H9 (cell line): ENCODE data around the gene PDLIM7. TPM values are rescaled to one million over a fixed set of nuclear protein-coding genes. Genes with fewer than 3 reads are reported as not detected.
A peak's percentile ranks its signal among the peaks of the same experiment; 100 is the strongest.
"Not testable (repeated sequence)": the region's sequence is repeated elsewhere in the genome, so short reads cannot be mapped to it uniquely, and the experiment has no call there.

Experiments used
- DNase-seq: peaks from one replicate; pipeline ENCODE4 v3.0.0-alpha.2; 2017
- H2AFZ ChIP-seq: one replicate; pipeline ENCODE4 v1.6.1; 2013; ENCODE audit warnings: mild to moderate bottlenecking, low read length, control low read depth, moderate library complexity
- H2AK5ac ChIP-seq: 2 replicates; pipeline ENCODE4 v1.6.1; 2013; ENCODE audit warnings: low read length, control low read depth, mixed read lengths; ENCODE audit not compliant: insufficient read length
- H2BK120ac ChIP-seq: one replicate; pipeline ENCODE4 v1.6.1; 2013; ENCODE audit warnings: low read depth, mild to moderate bottlenecking, low read length, control low read depth, inconsistent platforms; ENCODE audit not compliant: poor library complexity, severe bottlenecking
- H2BK12ac ChIP-seq: 2 replicates; pipeline ENCODE4 v1.6.1; 2013; ENCODE audit warnings: low read length, control low read depth, mixed read lengths, low read depth; ENCODE audit not compliant: insufficient read length
- H2BK15ac ChIP-seq: 2 replicates; pipeline ENCODE4 v1.6.1; 2013; ENCODE audit warnings: low read depth, low read length, control low read depth
- H2BK20ac ChIP-seq: one replicate; pipeline ENCODE4 v1.6.1; 2013; ENCODE audit warnings: low read depth, mild to moderate bottlenecking, low read length, control low read depth, inconsistent platforms; ENCODE audit not compliant: poor library complexity, severe bottlenecking
- H2BK5ac ChIP-seq: 2 replicates; pipeline ENCODE4 v1.6.1; 2013; ENCODE audit warnings: low read length, control low read depth, mixed read lengths; ENCODE audit not compliant: insufficient read length
- H3K14ac ChIP-seq: 2 replicates; pipeline ENCODE4 v1.6.1; 2013; ENCODE audit warnings: low read length, control low read depth; ENCODE audit not compliant: insufficient read depth
- H3K18ac ChIP-seq: 2 replicates; pipeline ENCODE4 v1.6.1; 2013; ENCODE audit warnings: low read depth, mild to moderate bottlenecking, mixed read lengths, low read length, control low read depth; ENCODE audit not compliant: insufficient read length
- H3K23ac ChIP-seq: 2 replicates; pipeline ENCODE4 v1.6.1; 2013; ENCODE audit warnings: low read length, control low read depth, mixed read lengths, low read depth; ENCODE audit not compliant: insufficient read length
- H3K23me2 ChIP-seq: 2 replicates; pipeline ENCODE4 v1.6.1; 2013; ENCODE audit warnings: low read depth, mild to moderate bottlenecking, mixed read lengths, low read length, control low read depth; ENCODE audit not compliant: insufficient read length, poor library complexity, severe bottlenecking
- H3K27ac ChIP-seq: 2 replicates; pipeline ENCODE4 v1.5.1; 2013; ENCODE audit warnings: low read length, control low read depth, mixed read lengths, low read depth; ENCODE audit not compliant: insufficient read length
- H3K27me3 ChIP-seq: 2 replicates; pipeline ENCODE4 v1.6.1; 2013; ENCODE audit warnings: low read length, control low read depth, inconsistent platforms; ENCODE audit not compliant: insufficient read depth
- H3K4ac ChIP-seq: 2 replicates; pipeline ENCODE4 v1.6.1; 2013; ENCODE audit warnings: low read depth, mild to moderate bottlenecking, control low read depth, inconsistent platforms, low read length, moderate library complexity
- H3K4me1 ChIP-seq: 2 replicates; pipeline ENCODE4 v1.6.1; 2013; ENCODE audit warnings: low read length, control low read depth, inconsistent platforms; ENCODE audit not compliant: insufficient read depth
- H3K4me2 ChIP-seq: 2 replicates; pipeline ENCODE4 v1.6.1; 2013; ENCODE audit warnings: low read length, control low read depth, mixed read lengths; ENCODE audit not compliant: insufficient read length, insufficient read depth
- H3K56ac ChIP-seq: 2 replicates; pipeline ENCODE4 v1.6.1; 2013; ENCODE audit warnings: low read depth, mild to moderate bottlenecking, mixed read lengths, low read length, control low read depth; ENCODE audit not compliant: insufficient read length
- H3K79me1 ChIP-seq: 2 replicates; pipeline ENCODE4 v1.6.1; 2013; ENCODE audit warnings: low read depth, mild to moderate bottlenecking, moderate library complexity, low read length, control low read depth, inconsistent platforms; ENCODE audit not compliant: insufficient read depth, poor library complexity, severe bottlenecking
- H3K79me2 ChIP-seq: 2 replicates; pipeline ENCODE4 v1.6.1; 2013; ENCODE audit warnings: low read length, control low read depth, inconsistent platforms; ENCODE audit not compliant: insufficient read depth
- H3K9ac ChIP-seq: 2 replicates; pipeline ENCODE4 v1.6.1; 2013; ENCODE audit warnings: low read length, control low read depth, mixed read lengths; ENCODE audit not compliant: insufficient read length; ENCODE audit errors: extremely low read depth
- H3K9me3 ChIP-seq: one replicate; pipeline ENCODE4 v1.6.1; 2013; ENCODE audit warnings: low read depth, low read length, inconsistent platforms; ENCODE audit not compliant: control insufficient read depth
- H3T11ph ChIP-seq: one replicate; pipeline ENCODE4 v1.6.1; 2013; ENCODE audit warnings: mild to moderate bottlenecking, low read length, control low read depth, inconsistent platforms
- H4K20me1 ChIP-seq: one replicate; pipeline ENCODE4 v1.6.1; 2013; ENCODE audit not compliant: control insufficient read depth, insufficient read length, insufficient read depth
- H4K5ac ChIP-seq: 2 replicates; pipeline ENCODE4 v1.6.1; 2013; ENCODE audit warnings: low read depth, mild to moderate bottlenecking, mixed read lengths, low read length, control low read depth; ENCODE audit not compliant: insufficient read length
- H4K8ac ChIP-seq: replicated peaks from 2 replicates; pipeline ENCODE4 v1.6.1; 2013; ENCODE audit warnings: low read length, control low read depth, mixed read lengths, low read depth; ENCODE audit not compliant: insufficient read length
- H4K91ac ChIP-seq: 2 replicates; pipeline ENCODE4 v1.6.1; 2013; ENCODE audit warnings: low read depth, mild to moderate bottlenecking, moderate library complexity, mixed read lengths, low read length, control low read depth; ENCODE audit not compliant: insufficient read length
- H3K27ac Mint-ChIP-seq, 3 experiments: 2 replicates in 2 of 3; 3 replicates in 1 of 3; pipeline ENCODE4 v1.8.0; 2020 to 2021; ENCODE audit warnings: mixed read lengths in 3 of 3, mild to moderate bottlenecking in 1 of 3, moderate library complexity in 1 of 3
- H3K27me3 Mint-ChIP-seq: 2 replicates; pipeline ENCODE4 v1.8.0; 2021; ENCODE audit warnings: low read depth, mild to moderate bottlenecking, moderate library complexity, mixed read lengths
- H3K36me3 Mint-ChIP-seq, 3 experiments: 2 replicates in 2 of 3; 3 replicates in 1 of 3; pipeline ENCODE4 v1.8.0; 2020 to 2021; ENCODE audit warnings: low read depth in 3 of 3, mixed read lengths in 3 of 3; ENCODE audit not compliant: insufficient read depth in 1 of 3
- H3K4me1 Mint-ChIP-seq, 2 experiments: 2 replicates each; pipeline ENCODE4 v1.8.0; 2020; ENCODE audit warnings: mixed read lengths in 2 of 2
- H3K4me3 Mint-ChIP-seq, 2 experiments: 2 replicates in 1 of 2; 3 replicates in 1 of 2; pipeline ENCODE4 v1.8.0; 2020 to 2021; ENCODE audit warnings: mild to moderate bottlenecking in 2 of 2, mixed read lengths in 2 of 2, moderate library complexity in 1 of 2
- H3K9me3 Mint-ChIP-seq, 2 experiments: 2 replicates in 1 of 2; 3 replicates in 1 of 2; pipeline ENCODE4 v1.8.0; 2020; ENCODE audit warnings: mild to moderate bottlenecking in 2 of 2, mixed read lengths in 2 of 2, moderate library complexity in 1 of 2
- WGBS: extraction: QIAGEN DNeasy Blood & Tissue Kit; methylation state at CpG from one replicate; pipeline ENCODE4 v1.1.7; 2013; ENCODE audit warnings: missing lambda C conversion rate, low lambda C conversion rate, mixed read lengths; ENCODE audit not compliant: insufficient read length; ENCODE audit errors: extremely low coverage; 5-methylcytosine and 5-hydroxymethylcytosine counted together
- total RNA-seq: library from RNA; stranded (reverse); gene quantifications from 2 replicates; pipeline ENCODE4 v1.2.1, GENCODE V29; 2021
- TF ChIP-seq, protein P1 (sequence below): fragments of 200-600 bp; sonication (generic); conservative IDR thresholded peaks from 3 replicates; pipeline ENCODE4 v1.8.0; 2021; ENCODE audit warnings: antibody characterized with exemption, mild to moderate bottlenecking

PDLIM7 gene
- total RNA-seq, 1 experiment from 2014 or later, result 137 TPM

DNA sequence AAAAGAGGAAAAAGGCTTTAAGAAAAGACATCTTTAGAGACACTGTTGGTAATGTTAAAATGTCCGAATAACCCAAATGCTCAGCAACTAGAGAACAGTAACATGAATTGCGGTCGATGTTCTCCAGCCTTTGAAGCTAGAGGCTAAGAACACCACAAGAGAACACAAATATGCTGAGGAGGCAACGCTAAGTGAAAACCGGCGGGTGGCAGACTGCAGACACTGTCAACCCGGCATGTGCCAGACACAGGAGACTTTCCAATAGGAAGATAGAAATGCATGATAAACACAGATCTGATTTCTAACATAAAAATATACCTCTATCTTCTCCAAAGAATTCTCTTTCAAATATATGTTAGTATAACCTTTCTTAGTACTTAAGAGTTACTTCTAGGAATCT lies 37.7 kb upstream of the PDLIM7 start:
- Histone ChIP-seq H2BK120ac (no peak overlapping the region), H3K4me1 (no peaks in the 10 kb centered on the region), H3K9me3 (no peaks in the 10 kb centered on the region), H3K4me2 (no peak overlapping the region), H4K20me1 (no peaks in the 10 kb centered on the region), H3K23ac (no peak overlapping the region), H4K5ac (no peak overlapping the region), H3K56ac (no peak overlapping the region), H4K8ac (no peak overlapping the region), H3K27me3 (no peaks in the 10 kb centered on the region), H3K79me1 (no peaks in the 10 kb centered on the region), H3T11ph (no peak overlapping the region), H3K27ac (no peak overlapping the region), H2BK20ac (no peak overlapping the region), H3K14ac (no peak overlapping the region), H3K23me2 (no peaks in the 10 kb centered on the region), H4K91ac (no peak overlapping the region), H3K9ac (no peak overlapping the region), H2AK5ac (no peak overlapping the region), H2BK15ac (no peak overlapping the region), H3K79me2 (no peaks in the 10 kb centered on the region), H3K18ac (no peak overlapping the region), H2BK5ac (no peak overlapping the region), H2BK12ac (no peak overlapping the region), H3K4ac (no peak overlapping the region), H2AFZ (no peak overlapping the region)
- TF ChIP-seq, protein P1, sequence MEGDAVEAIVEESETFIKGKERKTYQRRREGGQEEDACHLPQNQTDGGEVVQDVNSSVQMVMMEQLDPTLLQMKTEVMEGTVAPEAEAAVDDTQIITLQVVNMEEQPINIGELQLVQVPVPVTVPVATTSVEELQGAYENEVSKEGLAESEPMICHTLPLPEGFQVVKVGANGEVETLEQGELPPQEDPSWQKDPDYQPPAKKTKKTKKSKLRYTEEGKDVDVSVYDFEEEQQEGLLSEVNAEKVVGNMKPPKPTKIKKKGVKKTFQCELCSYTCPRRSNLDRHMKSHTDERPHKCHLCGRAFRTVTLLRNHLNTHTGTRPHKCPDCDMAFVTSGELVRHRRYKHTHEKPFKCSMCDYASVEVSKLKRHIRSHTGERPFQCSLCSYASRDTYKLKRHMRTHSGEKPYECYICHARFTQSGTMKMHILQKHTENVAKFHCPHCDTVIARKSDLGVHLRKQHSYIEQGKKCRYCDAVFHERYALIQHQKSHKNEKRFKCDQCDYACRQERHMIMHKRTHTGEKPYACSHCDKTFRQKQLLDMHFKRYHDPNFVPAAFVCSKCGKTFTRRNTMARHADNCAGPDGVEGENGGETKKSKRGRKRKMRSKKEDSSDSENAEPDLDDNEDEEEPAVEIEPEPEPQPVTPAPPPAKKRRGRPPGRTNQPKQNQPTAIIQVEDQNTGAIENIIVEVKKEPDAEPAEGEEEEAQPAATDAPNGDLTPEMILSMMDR, result no peak
- Mint-ChIP-seq H3K36me3 (peaks cover 29 to 68% (median 57%) of the 10 kb centered on the region in 3 experiments; a peak in 6 of 7 replicates), H3K9me3 (no peaks in the 10 kb centered on the region), H3K27me3 (no peaks in the 10 kb centered on the region), H3K4me1 (no peaks in the 10 kb centered on the region), H3K27ac (no peak overlapping the region; a peak in 1 of 7 replicates), H3K4me3 (no peak overlapping the region)
- DNase-seq, result no peak
- no CpG with 5 or more reads among the region's 7 CpGs for WGBS

DNA sequence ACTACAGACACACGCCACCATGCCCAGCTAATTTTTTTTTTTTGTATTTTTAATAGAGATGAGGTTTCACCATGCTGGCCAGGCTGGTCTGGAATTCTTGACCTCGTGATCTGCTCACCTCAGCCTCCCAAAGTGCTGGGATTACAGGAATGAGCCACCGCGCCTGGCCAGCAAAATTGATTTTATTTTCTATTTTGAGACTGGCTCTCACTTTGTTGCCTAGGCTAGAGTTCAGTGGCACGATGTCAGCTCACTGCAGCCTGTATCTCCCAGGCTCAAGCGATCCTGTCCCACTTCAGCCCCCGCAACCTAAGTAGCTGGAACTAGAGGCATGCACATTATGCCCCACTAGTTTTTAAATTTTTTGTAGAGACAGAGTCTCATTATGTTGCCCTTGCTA lies 37.0 kb upstream of the PDLIM7 start:
- not testable (repeated sequence) for H2BK120ac ChIP-seq, H3K14ac ChIP-seq

More for the DNA sequence above, 37.0 kb upstream of the PDLIM7 start:
- not testable (repeated sequence) for H3K27me3 ChIP-seq, H4K20me1 ChIP-seq, H2AK5ac ChIP-seq, H3K56ac ChIP-seq, H3K4ac ChIP-seq, H3K18ac ChIP-seq, H3K9me3 Mint-ChIP-seq, H3K4me1 ChIP-seq, H2BK12ac ChIP-seq, H3K4me2 ChIP-seq, H3K4me3 Mint-ChIP-seq, H4K8ac ChIP-seq, H2BK15ac ChIP-seq, H4K91ac ChIP-seq, H3K27ac ChIP-seq, DNase-seq, H4K5ac ChIP-seq, H3K23ac ChIP-seq, H3T11ph ChIP-seq, H3K9me3 ChIP-seq, H3K27me3 Mint-ChIP-seq, H3K9ac ChIP-seq, H3K23me2 ChIP-seq, H2AFZ ChIP-seq, H3K79me1 ChIP-seq, H3K4me1 Mint-ChIP-seq, H2BK5ac ChIP-seq, H3K79me2 ChIP-seq, H2BK20ac ChIP-seq
- no CpG with 5 or more reads among the region's 7 CpGs for WGBS
- Mint-ChIP-seq H3K27ac (peak overlapping the region in 1 of 3 experiments; percentile 87; a peak in 1 of 7 replicates), H3K36me3 (peaks cover 32 to 68% (median 53%) of the 10 kb centered on the region in 3 experiments; a peak in 6 of 7 replicates)
